ENCODE results near the gene SDF4.

The SDF4 gene

GRCh38 chr1:1225238-1225845 is 6.5 kb downstream of the SDF4 start:
- peaks cover 84% of the 10 kb centered on the region for H3K36me3 ChIP-seq (ENCODE audit: control insufficient read depth, low read length)

GRCh38 chr1:1223891-1224290 is 7.9 kb downstream of the SDF4 start:
- no peaks in the 10 kb centered on the region for H3K4me1 ChIP-seq (ENCODE audit: control insufficient read depth, low read length)
- H3K9me2 ChIP-seq (replicated peaks; ENCODE audit: control insufficient read depth, low read length) = no peaks in the 10 kb centered on the region
- H4K20me1 ChIP-seq (ENCODE audit: control insufficient read depth, insufficient read depth, low read depth, low read length) = no peaks in the 10 kb centered on the region
- no peaks in the 10 kb centered on the region for H3K9me3 ChIP-seq (ENCODE audit: control insufficient read depth, insufficient read depth, low read length)
- peaks cover 77% of the 10 kb centered on the region for H3K36me3 ChIP-seq (ENCODE audit: control insufficient read depth, low read length)
- H3F3A ChIP-seq (ENCODE audit: control insufficient read depth, insufficient read depth) = no peaks in the 10 kb centered on the region
- TF ChIP-seq EZH2phosphoT487 (IDR thresholded peaks at IDR 0.05; ENCODE audit: borderline replicate concordance, low read length) (no peak), CTCF (IDR thresholded peaks at IDR 0.05; ENCODE audit: low read depth, low read length, poor library complexity, severe bottlenecking) (no peak)
- H3K4me3 ChIP-seq (ENCODE audit: low read length) = no peak overlapping the region
- H3K79me2 ChIP-seq (ENCODE audit: control insufficient read depth, low read length) = peaks cover 46% of the 10 kb centered on the region
- H3K4me2 ChIP-seq (ENCODE audit: low read length) = no peak overlapping the region
- no peak overlapping the region for H3K27ac ChIP-seq (ENCODE audit: low read depth, low read length)
- no peaks in the 10 kb centered on the region for H3K27me3 ChIP-seq (ENCODE audit: control insufficient read depth, low read length)

More at GRCh38 chr1:1225238-1225845, 6.5 kb downstream of the SDF4 start:
- Histone ChIP-seq H3F3A (ENCODE audit: control insufficient read depth, insufficient read depth) (no peaks in the 10 kb centered on the region), H3K79me2 (ENCODE audit: control insufficient read depth, low read length) (peaks cover 60% of the 10 kb centered on the region), H4K20me1 (ENCODE audit: control insufficient read depth, insufficient read depth, low read depth, low read length) (no peaks in the 10 kb centered on the region; the same call in 1 of the 2 replicates), H3K4me1 (ENCODE audit: control insufficient read depth, low read length) (peaks cover 7% of the 10 kb centered on the region), H3K9me2 (replicated peaks; ENCODE audit: control insufficient read depth, low read length) (no peaks in the 10 kb centered on the region), H3K4me3 (ENCODE audit: low read length) (no peak overlapping the region), H3K4me2 (ENCODE audit: low read length) (no peak overlapping the region), H3K27ac (ENCODE audit: low read depth, low read length) (no peak overlapping the region), H3K27me3 (ENCODE audit: control insufficient read depth, low read length) (no peaks in the 10 kb centered on the region), H3K9me3 (ENCODE audit: control insufficient read depth, insufficient read depth, low read length) (no peaks in the 10 kb centered on the region)
- no peak for TF ChIP-seq CTCF (IDR thresholded peaks at IDR 0.05; ENCODE audit: low read depth, low read length, poor library complexity, severe bottlenecking)
- no peak for TF ChIP-seq EZH2phosphoT487 (IDR thresholded peaks at IDR 0.05; ENCODE audit: borderline replicate concordance, low read length)

GRCh38 chr1:1223321-1223720 is 8.5 kb downstream of the SDF4 start:
- H3K4me2 ChIP-seq (ENCODE audit: low read length) = no peak overlapping the region
- H3K27ac ChIP-seq (ENCODE audit: low read depth, low read length) = no peak overlapping the region
- H3K27me3 ChIP-seq (ENCODE audit: control insufficient read depth, low read length) = no peaks in the 10 kb centered on the region
- peaks cover 40% of the 10 kb centered on the region for H3K79me2 ChIP-seq (ENCODE audit: control insufficient read depth, low read length)
- no peak overlapping the region for H3K4me3 ChIP-seq (ENCODE audit: low read length)
- no peaks in the 10 kb centered on the region for H3K4me1 ChIP-seq (ENCODE audit: control insufficient read depth, low read length)
- TF ChIP-seq EZH2phosphoT487 (IDR thresholded peaks at IDR 0.05; ENCODE audit: borderline replicate concordance, low read length) (no peak), CTCF (IDR thresholded peaks at IDR 0.05; ENCODE audit: low read depth, low read length, poor library complexity, severe bottlenecking) (no peak)
- H3F3A ChIP-seq (ENCODE audit: control insufficient read depth, insufficient read depth) = no peaks in the 10 kb centered on the region
- H3K36me3 ChIP-seq (ENCODE audit: control insufficient read depth, low read length) = peaks cover 75% of the 10 kb centered on the region
- no peaks in the 10 kb centered on the region for H4K20me1 ChIP-seq (ENCODE audit: control insufficient read depth, insufficient read depth, low read depth, low read length)
- H3K9me2 ChIP-seq (replicated peaks; ENCODE audit: control insufficient read depth, low read length) = no peaks in the 10 kb centered on the region
- no peaks in the 10 kb centered on the region for H3K9me3 ChIP-seq (ENCODE audit: control insufficient read depth, insufficient read depth, low read length)
